BLaER1 (cell line): ENCODE results near the gene MBNL2.
A peak's percentile ranks its signal among the peaks of the same experiment; 100 is the strongest.

Source experiments
- H3K27ac ChIP-seq: shearing (Covaris generic); formaldehyde crosslinking; 2 replicates; pipeline ENCODE4 v1.8.1; 2022
- H3K27me3 ChIP-seq: shearing (Covaris generic); formaldehyde crosslinking; 2 replicates; pipeline ENCODE4 v1.8.1; 2022
- H3K36me3 ChIP-seq: shearing (Covaris generic); formaldehyde crosslinking; 2 replicates; pipeline ENCODE4 v1.8.1; 2022
- H3K4me1 ChIP-seq: shearing (Covaris generic); formaldehyde crosslinking; 2 replicates; pipeline ENCODE4 v1.8.1; 2022
- H3K4me2 ChIP-seq: shearing (Covaris generic); formaldehyde crosslinking; 2 replicates; pipeline ENCODE4 v1.8.1; 2022
- H3K4me3 ChIP-seq: shearing (Covaris generic); formaldehyde crosslinking; 2 replicates; pipeline ENCODE4 v1.8.1; 2022
- H3K9ac ChIP-seq: shearing (Covaris generic); formaldehyde crosslinking; 2 replicates; pipeline ENCODE4 v1.8.1; 2022
- H3K9me3 ChIP-seq: shearing (Covaris generic); formaldehyde crosslinking; 2 replicates; pipeline ENCODE4 v1.8.1; 2022
- H4K20me1 ChIP-seq: shearing (Covaris generic); formaldehyde crosslinking; 2 replicates; pipeline ENCODE4 v1.8.1; 2022
- Cebpa-rat ChIP-seq: shearing (Covaris generic); IDR thresholded peaks from 2 replicates; pipeline ENCODE4 v1.8.1; 2022

MBNL2 gene

GRCh38 chr13:97360610-97361009 lies 138.5 kb downstream of the MBNL2 start:
- H3K4me3 ChIP-seq = no peak overlapping the region
- no peak overlapping the region for H3K27ac ChIP-seq
- no peak overlapping the region for H3K9ac ChIP-seq
- no peaks in the 10 kb centered on the region for H3K27me3 ChIP-seq
- no peaks in the 10 kb centered on the region for H3K4me1 ChIP-seq
- no peak overlapping the region for H3K4me2 ChIP-seq
- H3K9me3 ChIP-seq = no peaks in the 10 kb centered on the region
- no peaks in the 10 kb centered on the region for H4K20me1 ChIP-seq
- H3K36me3 ChIP-seq = peaks cover 47% of the 10 kb centered on the region
- TF ChIP-seq Cebpa-rat = no peak

GRCh38 chr13:97364031-97364430 lies 141.9 kb downstream of the MBNL2 start:
- H3K4me2 ChIP-seq = no peak overlapping the region
- H4K20me1 ChIP-seq = no peaks in the 10 kb centered on the region
- H3K27me3 ChIP-seq = no peaks in the 10 kb centered on the region
- peaks cover 29% of the 10 kb centered on the region for H3K4me1 ChIP-seq
- no peak overlapping the region for H3K9ac ChIP-seq
- peaks cover 47% of the 10 kb centered on the region for H3K36me3 ChIP-seq
- no peak overlapping the region for H3K27ac ChIP-seq
- H3K4me3 ChIP-seq = no peak overlapping the region
- H3K9me3 ChIP-seq = no peaks in the 10 kb centered on the region
- TF ChIP-seq Cebpa-rat = no peak

- Histone ChIP-seq H4K20me1 (no peaks in the 10 kb centered on the region), H3K36me3 (peaks cover 47% of the 10 kb centered on the region), H3K4me3 (no peak overlapping the region), H3K9ac (no peak overlapping the region), H3K4me2 (no peak overlapping the region), H3K27me3 (no peaks in the 10 kb centered on the region), H3K27ac (no peak overlapping the region), H3K9me3 (no peaks in the 10 kb centered on the region), H3K4me1 (peaks cover 31% of the 10 kb centered on the region)
- no peak for TF ChIP-seq Cebpa-rat
Measured at GRCh38 chr13:97364827-97365226, 142.7 kb downstream of the MBNL2 start.

GRCh38 chr13:97366172-97366688 lies 144.1 kb downstream of the MBNL2 start:
- peaks cover 31% of the 10 kb centered on the region for H3K4me1 ChIP-seq
- peaks cover 38% of the 10 kb centered on the region for H3K36me3 ChIP-seq
- no peak overlapping the region for H3K9ac ChIP-seq
- no peaks in the 10 kb centered on the region for H4K20me1 ChIP-seq
- no peak overlapping the region for H3K4me3 ChIP-seq
- H3K27ac ChIP-seq = no peak overlapping the region
- no peak overlapping the region for H3K4me2 ChIP-seq
- H3K27me3 ChIP-seq = no peaks in the 10 kb centered on the region
- no peak for TF ChIP-seq Cebpa-rat
- H3K9me3 ChIP-seq = no peaks in the 10 kb centered on the region

GRCh38 chr13:97367016-97367822 lies 145.1 kb downstream of the MBNL2 start:
- no peak for TF ChIP-seq Cebpa-rat
- no peak overlapping the region for H3K9ac ChIP-seq
- peaks cover 41% of the 10 kb centered on the region for H3K36me3 ChIP-seq
- no peak overlapping the region for H3K27ac ChIP-seq
- peaks cover 31% of the 10 kb centered on the region for H3K4me1 ChIP-seq
- no peaks in the 10 kb centered on the region for H3K9me3 ChIP-seq
- H4K20me1 ChIP-seq = no peaks in the 10 kb centered on the region
- H3K4me2 ChIP-seq = peak overlapping the region; percentile 60
- H3K4me3 ChIP-seq = no peak overlapping the region
- no peaks in the 10 kb centered on the region for H3K27me3 ChIP-seq

- Histone ChIP-seq H3K27ac (peak overlapping the region; percentile 80), H3K9me3 (no peaks in the 10 kb centered on the region), H3K9ac (peak overlapping the region; percentile 78), H3K36me3 (peaks cover 35% of the 10 kb centered on the region), H3K4me2 (peak overlapping the region; percentile 85), H3K27me3 (no peaks in the 10 kb centered on the region), H3K4me1 (peaks cover 31% of the 10 kb centered on the region), H4K20me1 (no peaks in the 10 kb centered on the region), H3K4me3 (peak overlapping the region; percentile 62)
- no peak for TF ChIP-seq Cebpa-rat
Measured at GRCh38 chr13:97369261-97369893, 147.2 kb downstream of the MBNL2 start.

GRCh38 chr13:97371486-97372109 lies 149.5 kb downstream of the MBNL2 start:
- Histone ChIP-seq H3K9ac (no peak overlapping the region), H3K27ac (no peak overlapping the region), H3K27me3 (no peaks in the 10 kb centered on the region)

GRCh38 chr13:97372936-97373335 lies 150.8 kb downstream of the MBNL2 start:
- H3K27me3 ChIP-seq = no peaks in the 10 kb centered on the region
- no peak for TF ChIP-seq Cebpa-rat
- no peak overlapping the region for H3K4me3 ChIP-seq
- no peak overlapping the region for H3K27ac ChIP-seq
- H3K9ac ChIP-seq = no peak overlapping the region
- no peaks in the 10 kb centered on the region for H4K20me1 ChIP-seq
- peaks cover 13% of the 10 kb centered on the region for H3K4me1 ChIP-seq
- H3K4me2 ChIP-seq = no peak overlapping the region
- peaks cover 52% of the 10 kb centered on the region for H3K36me3 ChIP-seq
- H3K9me3 ChIP-seq = no peaks in the 10 kb centered on the region

More at GRCh38 chr13:97371486-97372109, 149.5 kb downstream of the MBNL2 start:
- Histone ChIP-seq H3K4me2 (no peak overlapping the region), H3K4me1 (peaks cover 26% of the 10 kb centered on the region), H3K4me3 (no peak overlapping the region), H4K20me1 (no peaks in the 10 kb centered on the region), H3K36me3 (peaks cover 50% of the 10 kb centered on the region), H3K9me3 (no peaks in the 10 kb centered on the region)
- TF ChIP-seq Cebpa-rat = no peak

GRCh38 chr13:97373787-97374186 lies 151.7 kb downstream of the MBNL2 start:
- no peak overlapping the region for H3K4me3 ChIP-seq
- no peak for TF ChIP-seq Cebpa-rat
- no peak overlapping the region for H3K9ac ChIP-seq
- H3K4me1 ChIP-seq = peaks cover 4% of the 10 kb centered on the region
- H3K9me3 ChIP-seq = no peaks in the 10 kb centered on the region
- no peak overlapping the region for H3K27ac ChIP-seq
- no peaks in the 10 kb centered on the region for H3K27me3 ChIP-seq
- H3K4me2 ChIP-seq = no peak overlapping the region
- H3K36me3 ChIP-seq = peaks cover 52% of the 10 kb centered on the region
- H4K20me1 ChIP-seq = no peaks in the 10 kb centered on the region

GRCh38 chr13:97376981-97377380 lies 154.8 kb downstream of the MBNL2 start:
- H3K27ac ChIP-seq = no peak overlapping the region
- no peak overlapping the region for H3K4me2 ChIP-seq
- H3K9me3 ChIP-seq = no peaks in the 10 kb centered on the region
- H3K9ac ChIP-seq = no peak overlapping the region
- H3K27me3 ChIP-seq = no peaks in the 10 kb centered on the region
- H3K4me3 ChIP-seq = no peak overlapping the region
- H3K4me1 ChIP-seq = no peaks in the 10 kb centered on the region
- no peaks in the 10 kb centered on the region for H4K20me1 ChIP-seq
- peaks cover 59% of the 10 kb centered on the region for H3K36me3 ChIP-seq
- TF ChIP-seq Cebpa-rat = no peak
